ENCODE results near the gene RPL31.

The RPL31 gene

DNA sequence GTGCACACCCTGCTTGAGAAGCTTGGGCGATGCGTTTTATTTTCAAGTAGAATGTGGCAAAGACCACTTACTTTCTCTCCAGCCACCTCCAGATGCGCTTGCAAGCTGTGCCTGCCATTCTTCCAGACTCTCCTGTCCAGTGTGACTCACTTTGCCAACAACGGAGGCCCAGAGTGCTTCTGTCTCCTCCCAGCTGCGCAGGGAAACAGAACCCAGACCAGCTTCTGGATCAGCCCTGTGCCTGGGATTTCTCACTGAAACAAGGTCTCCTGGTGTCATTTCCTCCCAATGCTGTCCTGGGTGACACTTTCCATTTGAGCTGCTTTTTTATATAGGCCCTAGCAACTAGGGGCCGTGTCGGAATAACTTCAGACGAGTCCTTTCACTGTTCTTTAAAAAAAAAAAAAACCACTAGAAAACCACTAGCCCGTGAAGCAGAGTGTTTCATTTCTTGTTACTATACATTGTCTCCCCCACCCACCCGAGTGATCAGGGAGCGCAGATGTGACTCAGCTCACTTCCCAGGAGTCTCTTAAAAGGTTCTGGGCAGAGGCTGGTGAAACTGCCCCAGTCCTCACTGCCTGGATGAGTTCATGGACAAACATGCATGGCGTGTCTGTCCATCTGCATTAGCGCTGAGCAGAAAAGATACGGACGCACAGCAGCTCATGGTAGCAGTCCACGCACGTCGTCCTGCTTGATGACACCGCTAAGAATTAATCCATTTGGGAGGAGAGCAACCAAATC, 25.3 kb upstream of the RPL31 start:
- Histone ChIP-seq H3K27me3 (ENCODE audit: control insufficient read depth, insufficient read depth, low read length) (no peaks in the 10 kb centered on the region), H3K9me3 (ENCODE audit: control insufficient read depth, low read length) (no peaks in the 10 kb centered on the region), H3K36me3 (ENCODE audit: control insufficient read depth, insufficient read depth, low read length) (peaks cover 10% of the 10 kb centered on the region), H3K9ac (ENCODE audit: low read length) (no peak overlapping the region), H3K4me1 (ENCODE audit: control insufficient read depth, insufficient read depth, low read length) (no peaks in the 10 kb centered on the region), H3K4me3 (ENCODE audit: low read length) (no peak overlapping the region)

DNA sequence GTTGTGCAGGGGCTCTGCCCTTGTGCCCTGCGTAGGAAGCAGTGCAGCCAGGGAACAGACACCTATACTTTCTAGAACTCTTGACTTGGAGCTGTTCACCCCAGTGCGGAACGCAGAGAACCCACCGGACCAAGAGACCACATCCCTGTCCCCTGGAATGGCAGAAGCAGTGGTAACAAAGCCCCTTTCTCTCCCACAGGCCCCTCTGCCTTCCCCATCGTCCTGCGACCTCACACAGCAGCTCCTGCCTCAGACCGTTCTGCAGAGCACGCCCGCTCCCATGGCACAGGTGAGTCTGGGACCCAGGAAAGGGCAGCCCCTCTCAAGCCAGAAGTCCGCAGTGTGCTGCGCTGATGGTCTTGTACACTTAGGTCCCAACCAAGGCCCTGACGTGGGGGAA, 24.6 kb upstream of the RPL31 start:
- H3K9me3 ChIP-seq (ENCODE audit: control insufficient read depth, low read length): no peaks in the 10 kb centered on the region
- H3K27me3 ChIP-seq (ENCODE audit: control insufficient read depth, insufficient read depth, low read length): no peaks in the 10 kb centered on the region
- no peaks in the 10 kb centered on the region for H3K4me1 ChIP-seq (ENCODE audit: control insufficient read depth, insufficient read depth, low read length)
- H3K36me3 ChIP-seq (ENCODE audit: control insufficient read depth, insufficient read depth, low read length): peaks cover 10% of the 10 kb centered on the region
- no peak overlapping the region for H3K9ac ChIP-seq (ENCODE audit: low read length)
- no peak overlapping the region for H3K4me3 ChIP-seq (ENCODE audit: low read length)

DNA sequence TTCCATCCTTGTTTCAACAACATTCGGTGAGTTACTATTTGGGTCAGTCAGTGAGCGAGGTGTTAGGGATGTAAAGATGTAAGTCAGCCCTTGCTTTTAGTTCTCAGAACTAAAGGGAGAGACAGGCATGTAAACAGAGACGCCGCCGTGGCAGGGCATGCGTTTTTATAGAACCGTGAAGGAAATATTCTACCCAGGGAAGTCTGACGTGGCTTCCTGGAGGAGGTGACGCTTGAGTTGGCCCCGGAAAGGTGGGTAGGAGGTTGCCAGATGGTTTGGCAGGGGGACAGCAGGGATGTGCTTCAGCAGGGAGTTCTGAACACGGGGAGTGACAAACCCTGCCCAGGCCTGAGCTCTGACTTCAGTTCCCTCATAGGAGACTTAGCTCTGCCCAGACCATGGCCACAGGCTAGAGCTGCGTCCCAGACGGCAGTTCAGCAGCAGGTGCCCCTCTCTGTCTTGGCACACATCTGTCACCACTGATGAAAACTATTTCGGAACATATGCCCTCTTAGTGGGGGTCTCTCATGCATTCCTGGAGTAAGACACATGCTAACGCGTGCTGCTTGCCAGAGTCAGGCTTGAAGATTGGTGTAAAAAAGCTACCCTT, 23.4 kb upstream of the RPL31 start:
- H3K36me3 ChIP-seq (ENCODE audit: control insufficient read depth, insufficient read depth, low read length): peaks cover 10% of the 10 kb centered on the region
- H3K4me3 ChIP-seq (ENCODE audit: low read length): no peak overlapping the region
- no peaks in the 10 kb centered on the region for H3K4me1 ChIP-seq (ENCODE audit: control insufficient read depth, insufficient read depth, low read length)
- H3K27me3 ChIP-seq (ENCODE audit: control insufficient read depth, insufficient read depth, low read length): no peaks in the 10 kb centered on the region
- H3K9ac ChIP-seq (ENCODE audit: low read length): no peak overlapping the region
- H3K9me3 ChIP-seq (ENCODE audit: control insufficient read depth, low read length): no peaks in the 10 kb centered on the region

DNA sequence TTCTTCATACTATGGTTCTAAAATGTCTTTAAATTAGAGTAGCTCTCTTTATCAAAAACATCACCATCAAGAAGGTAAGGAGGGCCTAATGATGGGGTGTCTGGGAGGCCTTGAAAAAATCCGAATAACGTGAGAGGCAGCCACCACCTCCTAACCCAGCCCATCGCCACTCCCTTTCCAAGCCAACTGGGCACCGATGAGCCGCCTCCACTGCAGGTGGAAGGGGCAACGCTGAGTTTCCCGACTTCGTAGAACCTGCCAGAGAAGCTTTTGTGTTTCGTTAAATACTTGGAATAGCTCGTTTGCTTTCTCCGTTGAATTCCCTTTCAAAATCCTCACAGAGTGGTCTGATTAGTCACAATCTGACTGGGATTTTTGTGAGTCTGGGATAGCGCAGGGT, 22.0 kb upstream of the RPL31 start:
- Histone ChIP-seq H3K36me3 (ENCODE audit: control insufficient read depth, insufficient read depth, low read length) (peaks cover 10% of the 10 kb centered on the region), H3K4me3 (ENCODE audit: low read length) (no peak overlapping the region), H3K4me1 (ENCODE audit: control insufficient read depth, insufficient read depth, low read length) (no peaks in the 10 kb centered on the region), H3K9ac (ENCODE audit: low read length) (no peak overlapping the region), H3K9me3 (ENCODE audit: control insufficient read depth, low read length) (no peaks in the 10 kb centered on the region), H3K27me3 (ENCODE audit: control insufficient read depth, insufficient read depth, low read length) (no peaks in the 10 kb centered on the region)

DNA sequence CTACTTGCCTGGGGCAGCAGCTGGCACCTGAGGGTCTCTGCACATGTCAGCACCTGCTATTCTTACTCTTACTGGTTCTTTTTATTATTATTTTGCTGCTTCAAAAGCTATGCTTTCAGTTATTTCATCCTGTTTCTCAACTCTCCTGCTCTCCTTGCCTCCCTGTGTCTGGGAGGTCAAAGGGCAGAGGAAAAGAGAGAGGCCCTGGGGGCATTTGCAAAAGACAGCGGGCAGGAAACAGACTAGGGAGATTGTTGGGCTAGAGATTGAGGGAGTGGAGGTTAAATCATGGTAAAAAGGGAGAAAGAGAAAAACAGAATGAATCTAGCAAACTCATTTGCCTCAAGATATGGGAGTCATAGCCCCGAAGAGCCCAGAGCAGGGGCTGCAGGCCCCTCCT, 21.1 kb upstream of the RPL31 start:
- Histone ChIP-seq H3K4me3 (ENCODE audit: low read length) (no peak overlapping the region), H3K9ac (ENCODE audit: low read length) (no peak overlapping the region), H3K9me3 (ENCODE audit: control insufficient read depth, low read length) (no peaks in the 10 kb centered on the region), H3K27me3 (ENCODE audit: control insufficient read depth, insufficient read depth, low read length) (no peaks in the 10 kb centered on the region), H3K36me3 (ENCODE audit: control insufficient read depth, insufficient read depth, low read length) (peaks cover 6% of the 10 kb centered on the region), H3K4me1 (ENCODE audit: control insufficient read depth, insufficient read depth, low read length) (no peaks in the 10 kb centered on the region)

DNA sequence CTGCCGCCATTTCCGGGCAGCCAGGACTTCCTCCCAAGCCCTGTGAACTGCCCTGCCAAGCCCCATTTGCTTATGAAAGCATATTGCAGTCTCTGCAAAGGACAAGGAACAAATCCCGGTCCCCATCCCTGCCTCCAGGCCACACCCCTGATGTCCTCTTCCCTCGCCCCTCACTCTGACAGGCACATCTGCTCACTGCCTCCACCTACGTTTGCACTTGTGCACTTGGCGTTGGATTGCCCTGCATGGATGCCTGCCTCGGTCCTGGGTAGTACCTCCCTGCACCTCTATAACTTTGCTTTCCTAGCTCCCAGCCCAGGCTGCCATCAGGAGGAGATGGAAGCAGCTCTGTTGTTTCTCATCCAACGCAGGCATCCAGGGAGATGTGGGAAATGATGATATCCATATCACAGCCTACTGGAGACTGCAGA, 19.6 kb upstream of the RPL31 start:
- Histone ChIP-seq H3K27me3 (ENCODE audit: control insufficient read depth, insufficient read depth, low read length) (no peaks in the 10 kb centered on the region), H3K36me3 (ENCODE audit: control insufficient read depth, insufficient read depth, low read length) (peaks cover 1% of the 10 kb centered on the region), H3K4me3 (ENCODE audit: low read length) (no peak overlapping the region), H3K4me1 (ENCODE audit: control insufficient read depth, insufficient read depth, low read length) (no peaks in the 10 kb centered on the region), H3K9me3 (ENCODE audit: control insufficient read depth, low read length) (no peaks in the 10 kb centered on the region), H3K9ac (ENCODE audit: low read length) (no peak overlapping the region)

DNA sequence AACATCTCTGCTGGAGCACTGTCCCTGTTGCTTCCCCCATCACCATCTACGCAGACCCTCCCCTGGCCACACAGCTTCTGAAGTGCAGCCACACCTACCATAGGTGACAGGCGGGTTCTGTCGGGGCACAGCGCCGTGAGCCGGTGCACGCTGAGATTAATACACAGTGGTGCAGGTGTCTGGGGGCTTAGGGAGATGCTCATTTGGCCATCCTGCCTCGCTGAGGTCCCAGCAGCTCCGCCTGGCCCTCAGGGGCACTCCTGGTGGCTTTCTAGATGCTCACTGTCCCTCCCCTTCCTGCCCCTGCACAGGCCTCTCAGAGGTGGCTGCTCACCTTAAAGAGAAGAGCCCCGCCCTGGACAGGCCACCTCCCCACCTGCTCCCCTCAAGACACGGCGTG, 18.9 kb upstream of the RPL31 start:
- Histone ChIP-seq H3K4me1 (ENCODE audit: control insufficient read depth, insufficient read depth, low read length) (no peaks in the 10 kb centered on the region), H3K36me3 (ENCODE audit: control insufficient read depth, insufficient read depth, low read length) (no peaks in the 10 kb centered on the region), H3K4me3 (ENCODE audit: low read length) (no peak overlapping the region), H3K9ac (ENCODE audit: low read length) (no peak overlapping the region), H3K27me3 (ENCODE audit: control insufficient read depth, insufficient read depth, low read length) (no peaks in the 10 kb centered on the region), H3K9me3 (ENCODE audit: control insufficient read depth, low read length) (no peaks in the 10 kb centered on the region)

DNA sequence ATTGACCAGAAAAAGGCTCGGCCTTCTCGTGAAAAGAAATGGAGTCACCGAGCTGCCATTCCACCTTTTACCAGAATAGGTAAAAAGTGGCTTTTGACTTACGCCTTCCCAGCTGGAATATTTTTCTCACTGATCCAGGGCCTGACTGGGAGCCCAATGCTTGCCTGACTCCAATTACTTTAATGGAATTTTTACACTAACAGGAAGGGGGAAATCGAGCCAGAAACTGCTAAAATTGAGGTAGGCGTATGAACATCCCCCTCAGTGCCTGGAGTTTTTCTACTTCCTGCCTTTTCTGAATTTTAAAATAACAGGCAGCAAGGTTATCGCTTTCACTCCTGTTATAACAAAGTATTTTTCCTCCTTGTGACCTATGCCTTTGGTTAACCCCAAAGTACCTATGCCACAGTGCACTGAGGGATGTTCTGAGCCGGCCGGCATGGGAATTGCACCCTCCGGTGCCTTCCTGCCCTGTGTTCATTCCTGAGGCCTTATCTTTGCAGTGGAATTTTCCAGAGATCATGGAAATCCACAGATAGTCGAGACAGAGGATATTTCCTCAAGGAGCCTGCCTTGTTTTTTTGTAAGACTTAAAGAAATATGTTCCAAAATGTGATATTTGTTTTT, 18.3 kb upstream of the RPL31 start:
- Histone ChIP-seq H3K9ac (ENCODE audit: low read length) (no peak overlapping the region), H3K4me1 (ENCODE audit: control insufficient read depth, insufficient read depth, low read length) (no peaks in the 10 kb centered on the region), H3K9me3 (ENCODE audit: control insufficient read depth, low read length) (no peaks in the 10 kb centered on the region), H3K27me3 (ENCODE audit: control insufficient read depth, insufficient read depth, low read length) (no peaks in the 10 kb centered on the region), H3K4me3 (ENCODE audit: low read length) (no peak overlapping the region), H3K36me3 (ENCODE audit: control insufficient read depth, insufficient read depth, low read length) (no peaks in the 10 kb centered on the region)

DNA sequence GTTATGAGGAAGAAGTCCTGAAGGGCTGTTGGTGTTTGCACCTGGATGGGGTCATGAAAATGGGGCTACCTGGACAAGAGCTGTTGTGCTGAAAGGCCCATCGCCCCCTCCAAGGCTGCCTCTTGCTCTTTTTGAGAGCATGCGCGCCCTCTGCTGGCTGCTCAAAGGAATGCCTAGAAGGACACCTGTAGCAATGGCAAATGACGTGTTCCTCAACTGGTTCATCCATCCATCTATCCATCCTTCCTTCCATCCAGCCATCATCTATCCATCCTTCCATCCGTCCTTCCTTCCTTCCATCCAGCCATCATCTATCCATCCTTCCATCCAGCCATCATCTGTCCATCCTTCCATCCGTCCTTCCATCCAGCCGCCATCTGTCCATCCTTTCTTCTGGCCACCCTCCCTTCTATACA, 17.2 kb upstream of the RPL31 start:
- no peaks in the 10 kb centered on the region for H3K27me3 ChIP-seq (ENCODE audit: control insufficient read depth, insufficient read depth, low read length)
- H3K36me3 ChIP-seq (ENCODE audit: control insufficient read depth, insufficient read depth, low read length): no peaks in the 10 kb centered on the region
- H3K9ac ChIP-seq (ENCODE audit: low read length): no peak overlapping the region
- H3K4me1 ChIP-seq (ENCODE audit: control insufficient read depth, insufficient read depth, low read length): no peaks in the 10 kb centered on the region
- no peaks in the 10 kb centered on the region for H3K9me3 ChIP-seq (ENCODE audit: control insufficient read depth, low read length)
- no peak overlapping the region for H3K4me3 ChIP-seq (ENCODE audit: low read length)

DNA sequence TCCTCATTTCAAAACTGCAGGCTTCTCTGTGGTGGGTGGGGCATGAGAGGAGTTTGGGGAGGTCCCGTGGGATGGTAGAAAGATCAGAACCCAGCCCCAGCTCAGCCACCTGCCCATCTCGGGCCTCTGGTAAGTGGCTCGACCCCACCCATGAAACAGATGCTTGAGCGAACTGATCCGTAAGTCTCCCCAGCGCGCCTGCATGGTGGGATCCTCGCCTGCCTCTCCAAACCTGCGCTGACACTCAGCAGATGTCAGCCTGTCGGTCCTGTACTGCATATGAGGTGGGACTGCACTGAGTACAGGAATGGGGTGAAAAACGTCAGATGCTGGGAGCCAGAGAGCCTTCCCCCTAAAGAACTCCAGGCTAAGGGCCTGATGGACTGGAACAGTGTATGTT, 15.9 kb upstream of the RPL31 start:
- H3K4me3 ChIP-seq (ENCODE audit: low read length): no peak overlapping the region
- H3K36me3 ChIP-seq (ENCODE audit: control insufficient read depth, insufficient read depth, low read length): no peaks in the 10 kb centered on the region
- H3K4me1 ChIP-seq (ENCODE audit: control insufficient read depth, insufficient read depth, low read length): no peaks in the 10 kb centered on the region
- H3K9ac ChIP-seq (ENCODE audit: low read length): no peak overlapping the region
- H3K9me3 ChIP-seq (ENCODE audit: control insufficient read depth, low read length): no peaks in the 10 kb centered on the region
- no peaks in the 10 kb centered on the region for H3K27me3 ChIP-seq (ENCODE audit: control insufficient read depth, insufficient read depth, low read length)

DNA sequence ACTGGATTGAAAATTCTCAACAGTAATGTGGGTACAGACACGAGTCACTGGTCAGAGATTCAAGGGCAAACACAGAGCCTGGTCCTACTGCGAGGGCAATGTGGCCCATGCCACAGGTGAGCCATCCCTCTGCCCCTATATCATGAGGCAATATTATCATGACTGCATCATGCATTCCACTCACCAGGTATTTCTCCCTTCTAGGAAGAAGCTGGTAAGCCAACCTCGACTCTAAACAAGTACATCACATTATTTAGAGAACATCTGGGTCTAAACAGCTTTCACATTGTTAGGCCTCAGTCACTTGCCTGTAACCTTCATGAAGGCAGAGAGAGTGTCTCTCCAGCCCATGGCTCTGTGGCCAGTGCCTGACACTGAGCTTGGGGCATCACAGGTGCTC, 14.6 kb upstream of the RPL31 start:
- H3K9ac ChIP-seq (ENCODE audit: low read length): no peak overlapping the region
- H3K4me1 ChIP-seq (ENCODE audit: control insufficient read depth, insufficient read depth, low read length): no peaks in the 10 kb centered on the region
- no peaks in the 10 kb centered on the region for H3K9me3 ChIP-seq (ENCODE audit: control insufficient read depth, low read length)
- no peaks in the 10 kb centered on the region for H3K36me3 ChIP-seq (ENCODE audit: control insufficient read depth, insufficient read depth, low read length)
- no peaks in the 10 kb centered on the region for H3K27me3 ChIP-seq (ENCODE audit: control insufficient read depth, insufficient read depth, low read length)
- no peak overlapping the region for H3K4me3 ChIP-seq (ENCODE audit: low read length)

DNA sequence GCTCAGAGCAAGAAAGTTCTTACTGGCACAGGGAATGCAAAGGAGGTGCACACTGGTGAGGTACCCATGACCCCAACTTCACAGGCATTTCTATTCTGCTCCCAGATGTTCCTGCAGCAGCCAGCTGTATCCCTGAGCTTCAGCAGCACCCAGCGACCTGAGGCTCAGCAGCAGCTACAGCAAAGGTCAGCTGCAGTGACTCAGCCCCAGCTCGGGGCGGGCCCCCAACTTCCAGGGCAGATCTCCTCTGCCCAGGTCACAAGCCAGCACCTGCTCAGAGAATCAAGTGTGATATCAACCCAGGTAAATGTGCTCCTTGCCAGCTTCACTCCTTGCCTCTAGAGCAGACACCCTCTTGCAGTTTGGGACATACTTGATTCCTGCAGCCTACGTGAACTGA, 14.1 kb upstream of the RPL31 start:
- Histone ChIP-seq H3K27me3 (ENCODE audit: control insufficient read depth, insufficient read depth, low read length) (no peaks in the 10 kb centered on the region), H3K4me1 (ENCODE audit: control insufficient read depth, insufficient read depth, low read length) (no peaks in the 10 kb centered on the region), H3K36me3 (ENCODE audit: control insufficient read depth, insufficient read depth, low read length) (no peaks in the 10 kb centered on the region), H3K9ac (ENCODE audit: low read length) (no peak overlapping the region), H3K9me3 (ENCODE audit: control insufficient read depth, low read length) (no peaks in the 10 kb centered on the region), H3K4me3 (ENCODE audit: low read length) (no peak overlapping the region)
